Fibroblast of villous mesenchyme (primary cell): ENCODE measurements around the gene GFPT1. TPM values are rescaled to one million over a fixed set of nuclear protein-coding genes. Genes with fewer than 3 reads are reported as not detected.

Source experiments
- DNase-seq: peaks from one replicate; pipeline ENCODE4 v3.0.0-alpha.2; 2010; ENCODE audit warnings: low read depth
- H3K4me3 ChIP-seq: 2 replicates; pipeline ENCODE4 v1.5.1; 2011; ENCODE audit warnings: low read depth, mild to moderate bottlenecking, low read length
- CTCF ChIP-seq: IDR thresholded peaks from 2 replicates; pipeline ENCODE4 v1.5.1; 2012; ENCODE audit warnings: low read depth, mild to moderate bottlenecking, low read length; ENCODE audit not compliant: insufficient read depth
- total RNA-seq: library from RNA; depleted of rRNA; stranded (reverse); fragments of >200 nt; gene quantifications from 2 replicates; pipeline ENCODE4 v1.2.3, GENCODE V29; 2012

The GFPT1 gene
- total RNA-seq, 1 donor = 75.1 TPM

- peak; percentile 75 for TF ChIP-seq CTCF
- DNase-seq = peak; percentile 90
- H3K4me3 ChIP-seq = peak overlapping the region; percentile 59
Measured at GRCh38 chr2:69306822-69307578, 80.0 kb downstream of the GFPT1 start.

GRCh38 chr2:69306393-69306821 is 80.6 kb downstream of the GFPT1 start:
- TF ChIP-seq CTCF = no peak

GRCh38 chr2:69305712-69306392 is 81.2 kb downstream of the GFPT1 start:
- peak overlapping the region; percentile 59 for H3K4me3 ChIP-seq
- no peak for DNase-seq
- TF ChIP-seq CTCF = no peak

More at GRCh38 chr2:69306393-69306821, 80.6 kb downstream of the GFPT1 start:
- H3K4me3 ChIP-seq = peak overlapping the region; percentile 59
- peak; percentile 41 for DNase-seq

- TF ChIP-seq CTCF = no peak
- H3K4me3 ChIP-seq = no peak overlapping the region
- no peak for DNase-seq
Measured at GRCh38 chr2:69305166-69305565, 81.9 kb downstream of the GFPT1 start.

- H3K4me3 ChIP-seq = no peak overlapping the region
- no peak for DNase-seq
- TF ChIP-seq CTCF = no peak
Measured at GRCh38 chr2:69304656-69305055, 82.4 kb downstream of the GFPT1 start.

- peak; percentile 86 for DNase-seq
- H3K4me3 ChIP-seq = no peak overlapping the region
- no peak for TF ChIP-seq CTCF
Measured at GRCh38 chr2:69300650-69301049, 86.4 kb downstream of the GFPT1 start.
